Type B pancreatic cell (in vitro differentiated cells): ENCODE data around the gene DNAH10. TPM values are rescaled to one million over a fixed set of nuclear protein-coding genes. Genes with fewer than 3 reads are reported as not detected.

ENCODE experiments used
- DNase-seq: peaks from one replicate; pipeline ENCODE4 v3.0.0; 2021; ENCODE audit warnings: mixed read lengths; ENCODE audit not compliant: unreplicated experiment; ENCODE audit errors: extremely low spot score
- H3K27ac Mint-ChIP-seq: 2 replicates; pipeline ENCODE4 v1.8.0; 2021; ENCODE audit warnings: mild to moderate bottlenecking, mixed read lengths
- H3K27me3 Mint-ChIP-seq: 2 replicates; pipeline ENCODE4 v1.8.0; 2021; ENCODE audit warnings: mixed read lengths
- H3K36me3 Mint-ChIP-seq: 2 replicates; pipeline ENCODE4 v1.8.0; 2021; ENCODE audit warnings: mixed read lengths
- H3K4me1 Mint-ChIP-seq: one replicate; pipeline ENCODE4 v1.8.0; 2021; ENCODE audit warnings: mixed read lengths; ENCODE audit not compliant: unreplicated experiment
- H3K4me3 Mint-ChIP-seq: 2 replicates; pipeline ENCODE4 v1.8.0; 2021; ENCODE audit warnings: mild to moderate bottlenecking, mixed read lengths
- H3K9me3 Mint-ChIP-seq: 2 replicates; pipeline ENCODE4 v1.8.0; 2021; ENCODE audit warnings: mixed read lengths
- total RNA-seq: library from RNA; stranded (reverse); gene quantifications from 2 replicates; pipeline ENCODE4 v1.2.1, GENCODE V29; 2021; ENCODE audit warnings: low replicate concordance
- TF ChIP-seq, protein P1 (sequence below): fragments of 200-600 bp; sonication (generic); conservative IDR thresholded peaks from 2 replicates; pipeline ENCODE4 v1.5.0; 2021; ENCODE audit warnings: antibody characterized with exemption, mild to moderate bottlenecking

The DNAH10 gene
- total RNA-seq, 1 donor from 2014 or later, result 0.56 TPM

DNA sequence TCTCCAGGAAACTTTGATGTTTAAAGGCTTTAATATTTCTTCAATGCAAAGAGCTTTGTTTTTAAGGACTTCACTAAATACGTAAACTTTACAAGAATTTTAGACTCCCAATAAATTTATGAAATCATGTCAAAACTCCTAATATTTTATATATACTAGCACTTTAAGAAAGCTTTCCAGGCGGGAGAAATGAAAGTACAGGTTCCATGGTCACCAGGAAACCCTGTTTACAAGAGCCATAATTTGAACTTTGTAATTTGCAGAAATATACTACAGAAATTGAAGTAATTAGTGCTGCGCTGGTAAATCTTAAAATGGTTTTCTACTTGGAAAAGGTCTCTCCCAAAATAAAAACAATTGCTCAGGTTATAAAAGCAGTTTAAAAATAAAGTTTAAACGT lies 201.7 kb downstream of the DNAH10 start:
- Mint-ChIP-seq H3K27me3 (no peaks in the 10 kb centered on the region), H3K4me1 (peaks cover 19% of the 10 kb centered on the region), H3K36me3 (peaks cover 4% of the 10 kb centered on the region), H3K27ac (no peak overlapping the region), H3K9me3 (no peaks in the 10 kb centered on the region), H3K4me3 (no peak overlapping the region)
- DNase-seq, result no peak
- TF ChIP-seq, protein P1, sequence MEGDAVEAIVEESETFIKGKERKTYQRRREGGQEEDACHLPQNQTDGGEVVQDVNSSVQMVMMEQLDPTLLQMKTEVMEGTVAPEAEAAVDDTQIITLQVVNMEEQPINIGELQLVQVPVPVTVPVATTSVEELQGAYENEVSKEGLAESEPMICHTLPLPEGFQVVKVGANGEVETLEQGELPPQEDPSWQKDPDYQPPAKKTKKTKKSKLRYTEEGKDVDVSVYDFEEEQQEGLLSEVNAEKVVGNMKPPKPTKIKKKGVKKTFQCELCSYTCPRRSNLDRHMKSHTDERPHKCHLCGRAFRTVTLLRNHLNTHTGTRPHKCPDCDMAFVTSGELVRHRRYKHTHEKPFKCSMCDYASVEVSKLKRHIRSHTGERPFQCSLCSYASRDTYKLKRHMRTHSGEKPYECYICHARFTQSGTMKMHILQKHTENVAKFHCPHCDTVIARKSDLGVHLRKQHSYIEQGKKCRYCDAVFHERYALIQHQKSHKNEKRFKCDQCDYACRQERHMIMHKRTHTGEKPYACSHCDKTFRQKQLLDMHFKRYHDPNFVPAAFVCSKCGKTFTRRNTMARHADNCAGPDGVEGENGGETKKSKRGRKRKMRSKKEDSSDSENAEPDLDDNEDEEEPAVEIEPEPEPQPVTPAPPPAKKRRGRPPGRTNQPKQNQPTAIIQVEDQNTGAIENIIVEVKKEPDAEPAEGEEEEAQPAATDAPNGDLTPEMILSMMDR, result no peak

DNA sequence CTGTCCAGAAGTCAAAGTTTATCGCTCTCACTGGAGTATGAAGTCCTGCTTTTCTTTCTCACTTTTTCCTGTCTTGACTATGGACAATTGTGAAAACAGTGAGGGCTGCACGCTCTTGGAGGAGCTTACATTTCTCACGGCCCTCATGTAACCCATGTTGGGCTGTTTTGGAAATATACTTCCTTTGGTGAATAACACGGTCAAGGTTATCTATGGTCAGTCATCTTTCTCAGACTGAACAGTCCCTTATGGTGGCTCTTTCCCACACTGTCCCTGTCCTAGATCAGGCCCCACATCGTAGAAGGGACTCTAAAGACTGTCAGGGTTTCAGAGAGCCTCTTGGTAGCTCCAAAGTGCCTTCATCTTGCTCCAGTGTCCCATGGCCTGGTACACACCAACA lies 203.3 kb downstream of the DNAH10 start:
- no peaks in the 10 kb centered on the region for H3K9me3 Mint-ChIP-seq
- no peak overlapping the region for H3K4me3 Mint-ChIP-seq
- H3K27me3 Mint-ChIP-seq, result no peaks in the 10 kb centered on the region
- no peak overlapping the region for H3K27ac Mint-ChIP-seq
- no peak for DNase-seq
- TF ChIP-seq, protein P1, result no peak
- peaks cover 24% of the 10 kb centered on the region for H3K4me1 Mint-ChIP-seq
- peaks cover 4% of the 10 kb centered on the region for H3K36me3 Mint-ChIP-seq

DNA sequence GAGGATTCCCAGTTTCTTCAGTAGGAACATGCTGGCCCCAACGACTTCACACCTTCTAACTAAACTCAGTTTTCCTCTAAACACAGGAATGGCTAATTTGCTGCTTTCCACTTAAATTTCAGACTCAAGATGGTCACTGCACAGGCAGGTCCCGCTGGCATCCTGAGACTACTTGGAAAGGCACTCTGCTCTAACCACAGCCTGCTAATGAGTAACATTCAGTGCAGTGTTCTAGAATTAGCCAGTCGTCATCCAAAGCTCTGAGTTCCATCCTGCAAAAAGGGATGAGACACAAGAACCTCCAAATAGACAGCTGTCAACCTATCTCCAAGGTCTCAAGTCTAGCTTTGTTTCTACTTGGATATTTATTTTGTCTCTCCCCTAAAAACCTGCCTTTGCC lies 204.5 kb downstream of the DNAH10 start:
- Mint-ChIP-seq H3K4me1 (peaks cover 21% of the 10 kb centered on the region), H3K9me3 (no peaks in the 10 kb centered on the region), H3K27me3 (no peaks in the 10 kb centered on the region), H3K4me3 (no peak overlapping the region), H3K36me3 (peaks cover 4% of the 10 kb centered on the region), H3K27ac (no peak overlapping the region)
- no peak for DNase-seq
- TF ChIP-seq, protein P1, result no peak

DNA sequence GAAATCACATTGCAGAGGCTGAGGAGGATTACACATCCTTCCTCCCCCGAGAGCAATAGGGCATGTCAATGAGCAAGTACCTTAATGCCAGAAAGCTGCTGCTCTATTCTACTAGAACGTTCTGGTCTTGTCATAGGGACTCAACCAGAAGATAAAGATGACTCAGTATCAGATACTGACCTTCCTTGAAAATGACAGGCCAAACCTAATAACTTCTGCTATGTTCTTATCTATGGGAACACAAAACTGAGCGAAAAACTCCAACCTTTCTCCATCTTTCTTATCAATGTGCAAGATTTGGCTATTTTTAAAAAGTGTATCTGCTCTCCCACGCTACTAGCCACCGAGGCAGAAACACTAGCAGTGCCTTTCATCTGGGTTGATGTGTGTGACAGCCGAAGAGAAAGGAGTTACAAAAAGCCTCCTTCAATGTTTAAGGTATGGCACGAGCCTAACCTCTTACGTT lies 205.1 kb downstream of the DNAH10 start:
- DNase-seq, result no peak
- H3K9me3 Mint-ChIP-seq, result no peaks in the 10 kb centered on the region
- no peak overlapping the region for H3K4me3 Mint-ChIP-seq
- H3K27ac Mint-ChIP-seq, result no peak overlapping the region
- H3K4me1 Mint-ChIP-seq, result peaks cover 22% of the 10 kb centered on the region
- no peaks in the 10 kb centered on the region for H3K27me3 Mint-ChIP-seq
- peaks cover 4% of the 10 kb centered on the region for H3K36me3 Mint-ChIP-seq
- TF ChIP-seq, protein P1, result no peak

DNA sequence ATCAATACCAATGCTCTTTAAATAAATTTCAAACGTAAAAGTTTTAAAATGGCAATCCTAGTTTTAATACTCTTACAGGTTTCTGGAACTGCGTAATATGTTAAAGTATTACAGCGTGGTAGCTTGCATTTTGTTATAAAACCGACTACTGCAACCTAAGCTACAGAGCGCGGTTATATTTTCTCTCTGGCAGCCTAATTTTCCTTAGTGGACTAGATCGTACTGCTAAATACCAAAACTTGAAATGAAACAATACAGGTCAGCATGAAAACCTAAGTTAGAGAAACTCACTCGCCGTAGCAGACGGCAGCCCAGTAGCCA lies 209.3 kb downstream of the DNAH10 start:
- Mint-ChIP-seq H3K9me3 (no peaks in the 10 kb centered on the region), H3K4me1 (peaks cover 28% of the 10 kb centered on the region), H3K36me3 (peaks cover 23% of the 10 kb centered on the region), H3K27me3 (no peaks in the 10 kb centered on the region), H3K27ac (peak overlapping the region; percentile 97), H3K4me3 (peak overlapping the region; percentile 98)
- TF ChIP-seq, protein P1, result no peak
- no peak for DNase-seq
